Neural progenitor cell (in vitro differentiated cells): ENCODE data around the gene GRIFIN. TPM values are rescaled to one million over a fixed set of nuclear protein-coding genes. Genes with fewer than 3 reads are reported as not detected.

Source experiments
- DNase-seq: peaks from one replicate; pipeline ENCODE4 v3.0.0-alpha.2; 2016; ENCODE audit warnings: low spot score
- H2AFZ ChIP-seq: fragments of 200-600 bp; sonication (generic); replicated peaks from 2 replicates; pipeline ENCODE4 v1.6.1; 2016; ENCODE audit warnings: antibody characterized with exemption
- H3F3A ChIP-seq: fragments of 200-600 bp; sonication (generic); 2 replicates; pipeline ENCODE4 v1.6.1; 2016; ENCODE audit warnings: antibody characterized with exemption, low read depth
- H3K27ac ChIP-seq: fragments of 200-600 bp; sonication (generic); 2 replicates; pipeline ENCODE4 v1.5.1; 2016; ENCODE audit warnings: mild to moderate bottlenecking
- H3K27me3 ChIP-seq: fragments of 200-600 bp; sonication (generic); 2 replicates; pipeline ENCODE4 v1.6.1; 2016; ENCODE audit warnings: mild to moderate bottlenecking, moderate library complexity
- H3K36me3 ChIP-seq: fragments of 200-600 bp; sonication (generic); 2 replicates; pipeline ENCODE4 v1.5.1; 2016
- H3K4me1 ChIP-seq: fragments of 200-600 bp; sonication (generic); 2 replicates; pipeline ENCODE4 v1.6.1; 2016; ENCODE audit warnings: mixed run types
- H3K4me2 ChIP-seq: fragments of 200-600 bp; sonication (generic); 2 replicates; pipeline ENCODE4 v1.6.1; 2016
- H3K4me3 ChIP-seq: fragments of 200-600 bp; sonication (generic); 2 replicates; pipeline ENCODE4 v1.5.1; 2016
- H3K79me2 ChIP-seq: fragments of 200-600 bp; sonication (generic); 2 replicates; pipeline ENCODE4 v1.6.1; 2016; ENCODE audit warnings: low read depth
- H3K9ac ChIP-seq: fragments of 200-600 bp; sonication (generic); 2 replicates; pipeline ENCODE4 v1.6.1; 2016
- H3K9me3 ChIP-seq: fragments of 200-600 bp; sonication (generic); 2 replicates; pipeline ENCODE4 v1.5.1; 2016; ENCODE audit warnings: low read depth
- H4K20me1 ChIP-seq: fragments of 200-600 bp; sonication (generic); 2 replicates; pipeline ENCODE4 v1.6.1; 2016; ENCODE audit warnings: low read depth
- H3K27ac Mint-ChIP-seq: 3 replicates; pipeline ENCODE4 v1.8.0; 2021; ENCODE audit warnings: mixed read lengths
- H3K27me3 Mint-ChIP-seq: 2 replicates; pipeline ENCODE4 v1.8.0; 2022; ENCODE audit warnings: low read depth, mild to moderate bottlenecking, inconsistent platforms, moderate library complexity, mixed read lengths; ENCODE audit not compliant: insufficient read depth
- H3K36me3 Mint-ChIP-seq: 3 replicates; pipeline ENCODE4 v1.8.0; 2021; ENCODE audit warnings: mixed read lengths
- H3K4me1 Mint-ChIP-seq: 3 replicates; pipeline ENCODE4 v1.8.0; 2021; ENCODE audit warnings: mixed read lengths
- H3K4me3 Mint-ChIP-seq: 3 replicates; pipeline ENCODE4 v1.8.0; 2021; ENCODE audit warnings: mild to moderate bottlenecking, moderate library complexity, mixed read lengths
- H3K9me3 Mint-ChIP-seq: 3 replicates; pipeline ENCODE4 v1.8.0; 2020; ENCODE audit warnings: mixed read lengths
- EZH2 ChIP-seq: fragments of 200-600 bp; sonication (generic); IDR thresholded peaks from 2 replicates; pipeline ENCODE4 v1.6.1; 2017; ENCODE audit warnings: antibody characterized with exemption, mild to moderate bottlenecking, moderate library complexity
- EZH2phosphoT487 ChIP-seq: fragments of 200-600 bp; sonication (generic); IDR thresholded peaks from 2 replicates; pipeline ENCODE4 v1.6.1; 2017; ENCODE audit warnings: antibody characterized with exemption
- total RNA-seq: library from RNA; depleted of rRNA; stranded (reverse); fragments of >200 nt; gene quantifications from 2 replicates; pipeline ENCODE4 v1.2.3, GENCODE V29; 2015; ENCODE audit warnings: low replicate concordance
- TF ChIP-seq, protein P1 (sequence below): fragments of 200-600 bp; sonication (generic); IDR thresholded peaks from 2 replicates; pipeline ENCODE4 v1.5.1; 2017; ENCODE audit warnings: antibody characterized with exemption, mild to moderate bottlenecking

The GRIFIN gene
- total RNA-seq, 1 donor from 2014 or later, result not detected

DNA sequence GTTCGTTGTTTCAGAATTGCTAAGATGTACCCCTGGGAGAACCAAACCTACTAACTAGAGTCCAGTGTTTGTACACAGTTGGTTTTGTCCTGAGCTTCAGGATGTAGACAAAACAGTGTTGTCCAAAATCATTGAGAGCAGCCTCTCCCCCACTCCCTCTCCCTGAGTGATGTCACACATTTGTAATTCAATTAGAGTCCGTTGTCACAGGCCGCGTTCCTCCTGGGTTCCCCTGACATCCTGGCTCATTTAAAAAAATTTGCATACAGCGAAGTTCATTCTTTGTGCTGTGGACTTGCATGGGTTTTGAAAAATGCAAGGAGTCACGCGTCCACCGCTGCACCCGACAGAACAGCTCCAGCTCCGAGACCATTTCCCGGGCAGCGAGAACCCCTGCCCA, 10.3 kb downstream of the GRIFIN start:
- H3K36me3 Mint-ChIP-seq, result peaks cover 2% of the 10 kb centered on the region
- Histone ChIP-seq H3K4me1 (no peaks in the 10 kb centered on the region), H3K4me2 (no peak overlapping the region), H3K79me2 (no peaks in the 10 kb centered on the region), H3K27me3 (no peaks in the 10 kb centered on the region), H4K20me1 (no peaks in the 10 kb centered on the region), H3K36me3 (no peaks in the 10 kb centered on the region), H3F3A (peaks cover 9% of the 10 kb centered on the region), H3K4me3 (no peak overlapping the region), H3K9ac (no peak overlapping the region), H3K9me3 (no peaks in the 10 kb centered on the region), H3K27ac (no peak overlapping the region), H2AFZ (no peak overlapping the region)
- peaks cover 9% of the 10 kb centered on the region for H3K9me3 Mint-ChIP-seq
- TF ChIP-seq EZH2 (no peak), EZH2phosphoT487 (no peak)
- TF ChIP-seq, protein P1, sequence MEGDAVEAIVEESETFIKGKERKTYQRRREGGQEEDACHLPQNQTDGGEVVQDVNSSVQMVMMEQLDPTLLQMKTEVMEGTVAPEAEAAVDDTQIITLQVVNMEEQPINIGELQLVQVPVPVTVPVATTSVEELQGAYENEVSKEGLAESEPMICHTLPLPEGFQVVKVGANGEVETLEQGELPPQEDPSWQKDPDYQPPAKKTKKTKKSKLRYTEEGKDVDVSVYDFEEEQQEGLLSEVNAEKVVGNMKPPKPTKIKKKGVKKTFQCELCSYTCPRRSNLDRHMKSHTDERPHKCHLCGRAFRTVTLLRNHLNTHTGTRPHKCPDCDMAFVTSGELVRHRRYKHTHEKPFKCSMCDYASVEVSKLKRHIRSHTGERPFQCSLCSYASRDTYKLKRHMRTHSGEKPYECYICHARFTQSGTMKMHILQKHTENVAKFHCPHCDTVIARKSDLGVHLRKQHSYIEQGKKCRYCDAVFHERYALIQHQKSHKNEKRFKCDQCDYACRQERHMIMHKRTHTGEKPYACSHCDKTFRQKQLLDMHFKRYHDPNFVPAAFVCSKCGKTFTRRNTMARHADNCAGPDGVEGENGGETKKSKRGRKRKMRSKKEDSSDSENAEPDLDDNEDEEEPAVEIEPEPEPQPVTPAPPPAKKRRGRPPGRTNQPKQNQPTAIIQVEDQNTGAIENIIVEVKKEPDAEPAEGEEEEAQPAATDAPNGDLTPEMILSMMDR, result no peak
- no peak for DNase-seq
- H3K4me3 Mint-ChIP-seq, result peak overlapping the region; percentile 74
- peaks cover 4% of the 10 kb centered on the region for H3K27me3 Mint-ChIP-seq
- peak overlapping the region; percentile 98 for H3K27ac Mint-ChIP-seq
- peaks cover 25% of the 10 kb centered on the region for H3K4me1 Mint-ChIP-seq

DNA sequence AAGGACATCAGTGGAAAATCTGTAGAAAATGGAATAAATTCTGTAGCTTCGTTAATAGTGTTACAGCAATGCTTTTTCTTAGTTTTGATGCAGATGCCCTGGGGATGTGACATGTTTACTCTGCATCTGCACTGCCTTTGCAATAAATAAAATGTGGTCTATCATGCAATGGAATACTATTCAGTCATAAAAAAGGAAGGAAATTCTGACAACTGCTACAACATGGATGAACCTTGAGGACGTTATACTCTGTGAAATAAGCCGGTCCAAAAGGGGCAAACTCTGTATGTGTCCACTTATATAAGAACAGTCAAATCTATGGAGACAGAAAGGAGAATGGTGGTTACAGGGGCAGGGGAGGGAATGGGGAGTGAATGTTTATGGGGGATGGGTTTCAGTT, 13.5 kb downstream of the GRIFIN start:
- Histone ChIP-seq H4K20me1 (no peaks in the 10 kb centered on the region), H3K4me2 (no peak overlapping the region), H3K4me3 (no peak overlapping the region), H3K27me3 (no peaks in the 10 kb centered on the region), H3K27ac (no peak overlapping the region), H3K36me3 (no peaks in the 10 kb centered on the region), H3F3A (no peaks in the 10 kb centered on the region), H2AFZ (no peak overlapping the region), H3K9ac (no peak overlapping the region), H3K4me1 (no peaks in the 10 kb centered on the region), H3K9me3 (no peaks in the 10 kb centered on the region), H3K79me2 (no peaks in the 10 kb centered on the region)
- Mint-ChIP-seq H3K4me3 (no peak overlapping the region), H3K27me3 (peaks cover 11% of the 10 kb centered on the region), H3K9me3 (peaks cover 9% of the 10 kb centered on the region), H3K4me1 (peaks cover 22% of the 10 kb centered on the region), H3K36me3 (peaks cover 2% of the 10 kb centered on the region), H3K27ac (no peak overlapping the region)
- no peak for DNase-seq
- no peak for TF ChIP-seq EZH2phosphoT487
- TF ChIP-seq, protein P1, result no peak
- TF ChIP-seq EZH2, result no peak

DNA sequence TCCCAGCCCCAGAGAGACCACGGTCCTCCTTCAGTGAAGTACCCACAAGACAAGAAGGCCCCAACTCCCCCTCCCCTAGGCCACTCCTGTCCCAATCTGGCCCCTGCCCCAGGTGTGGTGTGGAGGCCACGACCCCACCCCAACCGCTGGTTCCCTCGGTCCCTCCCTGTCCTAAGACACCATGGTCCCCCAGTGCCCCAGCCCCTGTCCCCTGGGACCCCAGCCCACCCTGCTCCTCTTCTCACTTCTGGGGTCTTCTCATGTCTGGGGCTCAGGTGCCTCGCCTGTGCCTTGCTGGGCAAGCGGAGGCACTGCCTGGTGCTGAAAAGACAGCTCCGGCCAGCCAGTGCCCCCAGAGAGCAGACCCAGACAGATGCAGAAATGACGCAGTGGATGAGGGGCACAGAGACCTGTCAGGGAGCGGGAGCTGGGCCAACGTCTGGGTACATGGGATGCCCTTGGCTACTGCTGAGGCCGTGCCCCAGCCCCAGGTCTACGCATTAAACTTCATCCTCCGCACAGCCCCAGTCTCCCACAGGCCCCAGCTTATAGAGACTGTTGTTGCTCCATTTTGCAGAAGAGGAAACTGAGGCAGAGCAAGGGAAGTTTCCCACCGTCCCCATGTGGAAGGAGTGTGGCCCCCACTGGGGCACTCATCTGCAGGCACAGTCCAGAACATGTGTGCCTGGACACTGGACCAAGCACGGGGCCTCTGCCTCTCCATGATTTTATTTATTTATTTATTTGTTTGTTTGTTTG, 14.8 kb downstream of the GRIFIN start:
- Histone ChIP-seq H3K9ac (no peak overlapping the region), H2AFZ (no peak overlapping the region), H3K27me3 (no peaks in the 10 kb centered on the region), H3K4me2 (no peak overlapping the region), H3K36me3 (no peaks in the 10 kb centered on the region), H3F3A (no peaks in the 10 kb centered on the region), H3K27ac (no peak overlapping the region), H4K20me1 (no peaks in the 10 kb centered on the region), H3K4me1 (no peaks in the 10 kb centered on the region), H3K9me3 (no peaks in the 10 kb centered on the region), H3K79me2 (no peaks in the 10 kb centered on the region), H3K4me3 (no peak overlapping the region)
- DNase-seq, result peak; percentile 43
- Mint-ChIP-seq H3K27ac (no peak overlapping the region), H3K9me3 (peaks cover 9% of the 10 kb centered on the region), H3K27me3 (peaks cover 11% of the 10 kb centered on the region), H3K4me1 (peaks cover 20% of the 10 kb centered on the region), H3K4me3 (no peak overlapping the region), H3K36me3 (peaks cover 2% of the 10 kb centered on the region)
- TF ChIP-seq, protein P1, result no peak
- TF ChIP-seq EZH2 (no peak), EZH2phosphoT487 (no peak)
